Activated naive CD8-positive, alpha-beta T cell treated with anti-CD3 and anti-CD28 coated beads, Interleukin-2, amount 50 U/mL, for 16 hours (primary cell): ENCODE measurements around the gene OGA.

Experiments
- DNase-seq: peaks from one replicate; pipeline ENCODE4 v3.0.0-alpha.2; 2020; ENCODE audit warnings: low read depth, low spot score

The OGA gene

GRCh38 chr10:101837748-101838147, 19.5 kb upstream of the OGA start:
- DNase-seq, result no peak

- no peak for DNase-seq
Measured at GRCh38 chr10:101835362-101835761, 17.1 kb upstream of the OGA start.

- no peak for DNase-seq
Measured at GRCh38 chr10:101834341-101834740, 16.1 kb upstream of the OGA start.

GRCh38 chr10:101833466-101833865, 15.2 kb upstream of the OGA start:
- DNase-seq, result no peak

- DNase-seq, result no peak
Measured at GRCh38 chr10:101832325-101832771, 14.1 kb upstream of the OGA start.

- no peak for DNase-seq
Measured at GRCh38 chr10:101831169-101831811, 13.0 kb upstream of the OGA start.

- peak; percentile 88 for DNase-seq
Measured at GRCh38 chr10:101830322-101831168, 12.3 kb upstream of the OGA start.

- DNase-seq, result no peak
Measured at GRCh38 chr10:101829561-101830315, 11.5 kb upstream of the OGA start.

GRCh38 chr10:101828766-101829551, 10.7 kb upstream of the OGA start:
- DNase-seq, result no peak

GRCh38 chr10:101827919-101828600, 9.8 kb upstream of the OGA start:
- no peak for DNase-seq

GRCh38 chr10:101826852-101827434, 8.7 kb upstream of the OGA start:
- DNase-seq, result no peak

GRCh38 chr10:101824736-101825135, 6.5 kb upstream of the OGA start:
- DNase-seq, result no peak

GRCh38 chr10:101818872-101819633, 809 bp upstream of the OGA start:
- no peak for DNase-seq

GRCh38 chr10:101817337-101818118, 716 bp downstream of the OGA start:
- DNase-seq, result no peak

- no peak for DNase-seq
Measured at GRCh38 chr10:101816913-101817336, 1.3 kb downstream of the OGA start.

GRCh38 chr10:101816376-101816775, 1.9 kb downstream of the OGA start:
- no peak for DNase-seq

- DNase-seq, result no peak
Measured at GRCh38 chr10:101814466-101815071, 3.7 kb downstream of the OGA start.

- no peak for DNase-seq
Measured at GRCh38 chr10:101812606-101813005, 5.6 kb downstream of the OGA start.

GRCh38 chr10:101807158-101807557, 11.1 kb downstream of the OGA start:
- DNase-seq, result no peak
